HepG2 (cell line): Measurements from ENCODE around the gene UBE2I. TPM values are rescaled to one million over a fixed set of nuclear protein-coding genes. Genes with fewer than 3 reads are reported as not detected.

Source experiments
- ATRX ChIP-seq: sonication (generic); formaldehyde crosslinking; IDR thresholded peaks from 2 replicates; pipeline ENCODE4 v1.4.0; 2020; ENCODE audit warnings: missing genetic modification reagents, borderline replicate concordance
- GABPA ChIP-seq, 2 experiments: IDR thresholded peaks; 2 replicates each; pipeline ENCODE4 v1.6.1; 2011 to 2016; ENCODE audit warnings: low read depth in 2 of 2, low read length in 1 of 2, missing biosample characterization in 1 of 2, missing genetic modification characterization in 1 of 2
- GATAD2A ChIP-seq: IDR thresholded peaks from 2 replicates; pipeline ENCODE4 v1.6.1; 2016
- NBN ChIP-seq: fragments of 450-650 bp; conservative IDR thresholded peaks from 2 replicates; pipeline ENCODE4 v1.6.1; 2017
- PHF20 ChIP-seq: sonication (generic); formaldehyde crosslinking; IDR thresholded peaks from 2 replicates; pipeline ENCODE4 v1.5.0; 2020; ENCODE audit warnings: mild to moderate bottlenecking, missing genetic modification reagents
- RBAK ChIP-seq: sonication (generic); formaldehyde crosslinking; IDR thresholded peaks from 2 replicates; pipeline ENCODE4 v1.5.1; 2020; ENCODE audit warnings: mild to moderate bottlenecking, missing genetic modification reagents
- SAFB2 ChIP-seq: sonication (generic); formaldehyde crosslinking; IDR thresholded peaks from 2 replicates; pipeline ENCODE4 v1.5.1; 2020; ENCODE audit warnings: missing genetic modification reagents, low read depth, mild to moderate bottlenecking, borderline replicate concordance
- SMARCE1 ChIP-seq: fragments of 450-650 bp; IDR thresholded peaks from 2 replicates; pipeline ENCODE4 v1.6.1; 2017; ENCODE audit warnings: borderline replicate concordance
- YY1 ChIP-seq: IDR thresholded peaks from 2 replicates; pipeline ENCODE4 v1.6.1; 2011; ENCODE audit warnings: low read length, low read depth, moderate library complexity, mild to moderate bottlenecking; ENCODE audit not compliant: insufficient read depth, insufficient replicate concordance
- ZNF12 ChIP-seq: sonication (generic); formaldehyde crosslinking; IDR thresholded peaks from 2 replicates; pipeline ENCODE4 v1.5.0; 2020; ENCODE audit warnings: missing genetic modification reagents
- ZNF235 ChIP-seq: sonication (generic); formaldehyde crosslinking; IDR thresholded peaks from 2 replicates; pipeline ENCODE4 v1.8.1; 2023; ENCODE audit warnings: mild to moderate bottlenecking, missing genetic modification reagents, borderline replicate concordance
- ZNF263 ChIP-seq: sonication (generic); formaldehyde crosslinking; IDR thresholded peaks from 2 replicates; pipeline ENCODE4 v1.4.0; 2020; ENCODE audit warnings: missing genetic modification reagents
- ZNF788 ChIP-seq: sonication (generic); formaldehyde crosslinking; IDR thresholded peaks from 2 replicates; pipeline ENCODE4 v1.5.0; 2020; ENCODE audit warnings: mild to moderate bottlenecking, missing genetic modification reagents, borderline replicate concordance
- polyA plus RNA-seq, 8 experiments: library from polyadenylated mRNA; depleted of rRNA in 3 of 8; stranded (reverse) in 7 of 8; unstranded in 1 of 8; fragments of >200 nt; fragmentation: Illumina TruSeq in 4 of 8; extraction: Trizol in 4 of 8; gene quantifications; 2 replicates each; pipeline versions ENCODE4 v1.2.1 to v1.2.3, GENCODE V29; 2011 to 2016; ENCODE audit warnings: low read depth in 4 of 8, missing spikeins in 1 of 8, mixed read lengths in 1 of 8; ENCODE audit not compliant: insufficient read depth in 1 of 8
- total RNA-seq, 5 experiments: library from RNA; depleted of rRNA; stranded (reverse); fragments of >200 nt; fragmentation: Illumina TruSeq; extraction: Trizol; gene quantifications; 2 replicates each; pipeline ENCODE4 v1.2.3, GENCODE V29; 2016; ENCODE audit warnings: low read depth in 1 of 5
- TF ChIP-seq, protein P1 (sequence below): IDR thresholded peaks from 2 replicates; pipeline ENCODE4 v1.6.1; 2016; ENCODE audit warnings: mild to moderate bottlenecking
- TF ChIP-seq, protein P2 (sequence below): sonication (generic); formaldehyde crosslinking; IDR thresholded peaks from 2 replicates; pipeline ENCODE4 v1.5.0; 2020; ENCODE audit warnings: mild to moderate bottlenecking, missing genetic modification reagents, borderline replicate concordance
- TF ChIP-seq, protein P3 (sequence below): sonication (generic); formaldehyde crosslinking; IDR thresholded peaks from 2 replicates; pipeline ENCODE4 v1.8.0; 2023; ENCODE audit warnings: mild to moderate bottlenecking, missing genetic modification reagents
- TF ChIP-seq, protein P4 (sequence below): sonication (generic); formaldehyde crosslinking; IDR thresholded peaks from 2 replicates; pipeline ENCODE4 v1.4.0; 2020; ENCODE audit warnings: mild to moderate bottlenecking, missing genetic modification reagents
- TF ChIP-seq, protein P5 (sequence below): sonication (generic); formaldehyde crosslinking; IDR thresholded peaks from 2 replicates; pipeline ENCODE4 v1.4.0; 2020; ENCODE audit warnings: low read depth, missing genetic modification reagents

Gene UBE2I
- total and polyA plus RNA-seq, 2 of the 13 experiments (the other 11 are each of a cell fraction or from before 2014, with no cell fraction given), result 75.8 to 98.9 TPM

DNA sequence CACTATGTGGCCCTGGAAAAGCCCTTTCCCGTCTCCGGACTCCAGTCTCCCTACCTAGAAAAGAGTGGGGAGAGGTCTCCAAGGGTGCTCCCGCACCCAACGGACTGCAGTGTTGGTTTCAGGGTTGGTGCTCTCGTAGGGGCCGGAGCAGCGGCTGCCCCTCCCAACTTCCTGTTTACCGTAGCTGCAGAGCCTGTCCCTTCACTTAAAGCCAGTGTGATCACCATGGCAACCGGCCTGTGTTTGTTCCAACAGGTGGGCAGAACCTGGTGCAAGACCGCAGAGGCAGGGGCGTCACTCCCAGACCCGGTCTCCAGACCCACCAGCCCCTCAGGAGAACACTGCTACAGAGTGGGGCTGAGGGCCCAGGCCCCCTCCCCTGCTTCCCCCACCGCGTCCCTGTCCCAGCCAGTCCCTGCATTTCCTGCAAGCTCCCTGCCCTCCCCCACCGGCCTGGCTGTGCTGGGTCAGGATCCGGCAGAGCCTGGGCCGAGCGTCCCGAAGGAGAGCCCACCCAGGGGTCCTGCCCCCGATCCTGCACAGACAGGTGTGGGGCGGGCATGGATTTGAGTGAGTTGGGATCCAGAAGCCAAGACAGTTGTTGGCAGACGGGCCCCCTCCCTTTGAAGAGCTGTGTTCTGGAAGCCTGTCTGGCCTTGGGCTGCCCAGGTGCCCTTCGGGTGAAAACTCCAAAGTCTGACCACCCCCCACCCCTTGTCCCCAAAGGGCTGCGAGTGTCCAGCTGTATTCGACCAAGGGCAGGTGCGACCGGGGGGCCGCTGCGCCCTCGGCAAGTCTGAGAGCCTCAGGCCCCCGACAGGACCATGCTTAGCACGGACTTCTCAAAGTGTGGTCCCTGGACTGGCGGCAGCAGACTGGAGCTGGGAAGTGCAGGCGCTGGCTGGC lies 22.5 kb downstream of the UBE2I start (continued):
- TF ChIP-seq YY1, result peak; percentile 14
- TF ChIP-seq, protein P1, sequence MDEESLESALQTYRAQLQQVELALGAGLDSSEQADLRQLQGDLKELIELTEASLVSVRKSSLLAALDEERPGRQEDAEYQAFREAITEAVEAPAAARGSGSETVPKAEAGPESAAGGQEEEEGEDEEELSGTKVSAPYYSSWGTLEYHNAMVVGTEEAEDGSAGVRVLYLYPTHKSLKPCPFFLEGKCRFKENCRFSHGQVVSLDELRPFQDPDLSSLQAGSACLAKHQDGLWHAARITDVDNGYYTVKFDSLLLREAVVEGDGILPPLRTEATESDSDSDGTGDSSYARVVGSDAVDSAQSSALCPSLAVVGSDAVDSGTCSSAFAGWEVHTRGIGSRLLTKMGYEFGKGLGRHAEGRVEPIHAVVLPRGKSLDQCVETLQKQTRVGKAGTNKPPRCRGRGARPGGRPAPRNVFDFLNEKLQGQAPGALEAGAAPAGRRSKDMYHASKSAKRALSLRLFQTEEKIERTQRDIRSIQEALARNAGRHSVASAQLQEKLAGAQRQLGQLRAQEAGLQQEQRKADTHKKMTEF (CRISPR knock-in tag), result no peak
- no peak for TF ChIP-seq RBAK (CRISPR knock-in tag)
- TF ChIP-seq SAFB2, result peak; percentile 41; the same call in 1 of the 2 replicates
- peak; percentile 94 for TF ChIP-seq ZNF263 (CRISPR knock-in tag)
- peak; percentile 58; the same call in 1 of the 2 replicates for TF ChIP-seq ZNF12 (CRISPR knock-in tag)
- TF ChIP-seq, protein P2, sequence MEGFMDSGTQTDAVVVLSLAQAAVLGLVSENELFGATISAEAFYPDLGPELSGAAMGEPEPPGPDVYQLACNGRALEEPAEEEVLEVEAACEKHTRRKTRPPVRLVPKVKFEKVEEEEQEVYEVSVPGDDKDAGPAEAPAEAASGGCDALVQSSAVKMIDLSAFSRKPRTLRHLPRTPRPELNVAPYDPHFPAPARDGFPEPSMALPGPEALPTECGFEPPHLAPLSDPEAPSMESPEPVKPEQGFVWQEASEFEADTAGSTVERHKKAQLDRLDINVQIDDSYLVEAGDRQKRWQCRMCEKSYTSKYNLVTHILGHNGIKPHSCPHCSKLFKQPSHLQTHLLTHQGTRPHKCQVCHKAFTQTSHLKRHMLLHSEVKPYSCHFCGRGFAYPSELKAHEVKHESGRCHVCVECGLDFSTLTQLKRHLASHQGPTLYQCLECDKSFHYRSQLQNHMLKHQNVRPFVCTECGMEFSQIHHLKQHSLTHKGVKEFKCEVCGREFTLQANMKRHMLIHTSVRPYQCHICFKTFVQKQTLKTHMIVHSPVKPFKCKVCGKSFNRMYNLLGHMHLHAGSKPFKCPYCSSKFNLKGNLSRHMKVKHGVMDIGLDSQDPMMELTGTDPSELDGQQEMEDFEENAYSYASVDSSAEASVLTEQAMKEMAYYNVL, result no peak
- TF ChIP-seq ATRX (CRISPR knock-in tag), result no peak
- TF ChIP-seq, protein P3, sequence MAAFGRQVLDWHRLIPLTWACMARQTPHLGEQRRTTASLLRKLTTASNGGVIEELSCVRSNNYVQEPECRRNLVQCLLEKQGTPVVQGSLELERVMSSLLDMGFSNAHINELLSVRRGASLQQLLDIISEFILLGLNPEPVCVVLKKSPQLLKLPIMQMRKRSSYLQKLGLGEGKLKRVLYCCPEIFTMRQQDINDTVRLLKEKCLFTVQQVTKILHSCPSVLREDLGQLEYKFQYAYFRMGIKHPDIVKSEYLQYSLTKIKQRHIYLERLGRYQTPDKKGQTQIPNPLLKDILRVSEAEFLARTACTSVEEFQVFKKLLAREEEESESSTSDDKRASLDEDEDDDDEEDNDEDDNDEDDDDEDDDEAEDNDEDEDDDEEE, result peak; percentile 23; the same call in 1 of the 2 replicates
- TF ChIP-seq, protein P4, sequence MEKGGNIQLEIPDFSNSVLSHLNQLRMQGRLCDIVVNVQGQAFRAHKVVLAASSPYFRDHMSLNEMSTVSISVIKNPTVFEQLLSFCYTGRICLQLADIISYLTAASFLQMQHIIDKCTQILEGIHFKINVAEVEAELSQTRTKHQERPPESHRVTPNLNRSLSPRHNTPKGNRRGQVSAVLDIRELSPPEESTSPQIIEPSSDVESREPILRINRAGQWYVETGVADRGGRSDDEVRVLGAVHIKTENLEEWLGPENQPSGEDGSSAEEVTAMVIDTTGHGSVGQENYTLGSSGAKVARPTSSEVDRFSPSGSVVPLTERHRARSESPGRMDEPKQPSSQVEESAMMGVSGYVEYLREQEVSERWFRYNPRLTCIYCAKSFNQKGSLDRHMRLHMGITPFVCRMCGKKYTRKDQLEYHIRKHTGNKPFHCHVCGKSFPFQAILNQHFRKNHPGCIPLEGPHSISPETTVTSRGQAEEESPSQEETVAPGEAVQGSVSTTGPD (CRISPR knock-in tag), result no peak
- TF ChIP-seq PHF20, result peak; percentile 41; the same call in 1 of the 2 replicates
- no peak for TF ChIP-seq ZNF235 (CRISPR knock-in tag)
- TF ChIP-seq, protein P5, sequence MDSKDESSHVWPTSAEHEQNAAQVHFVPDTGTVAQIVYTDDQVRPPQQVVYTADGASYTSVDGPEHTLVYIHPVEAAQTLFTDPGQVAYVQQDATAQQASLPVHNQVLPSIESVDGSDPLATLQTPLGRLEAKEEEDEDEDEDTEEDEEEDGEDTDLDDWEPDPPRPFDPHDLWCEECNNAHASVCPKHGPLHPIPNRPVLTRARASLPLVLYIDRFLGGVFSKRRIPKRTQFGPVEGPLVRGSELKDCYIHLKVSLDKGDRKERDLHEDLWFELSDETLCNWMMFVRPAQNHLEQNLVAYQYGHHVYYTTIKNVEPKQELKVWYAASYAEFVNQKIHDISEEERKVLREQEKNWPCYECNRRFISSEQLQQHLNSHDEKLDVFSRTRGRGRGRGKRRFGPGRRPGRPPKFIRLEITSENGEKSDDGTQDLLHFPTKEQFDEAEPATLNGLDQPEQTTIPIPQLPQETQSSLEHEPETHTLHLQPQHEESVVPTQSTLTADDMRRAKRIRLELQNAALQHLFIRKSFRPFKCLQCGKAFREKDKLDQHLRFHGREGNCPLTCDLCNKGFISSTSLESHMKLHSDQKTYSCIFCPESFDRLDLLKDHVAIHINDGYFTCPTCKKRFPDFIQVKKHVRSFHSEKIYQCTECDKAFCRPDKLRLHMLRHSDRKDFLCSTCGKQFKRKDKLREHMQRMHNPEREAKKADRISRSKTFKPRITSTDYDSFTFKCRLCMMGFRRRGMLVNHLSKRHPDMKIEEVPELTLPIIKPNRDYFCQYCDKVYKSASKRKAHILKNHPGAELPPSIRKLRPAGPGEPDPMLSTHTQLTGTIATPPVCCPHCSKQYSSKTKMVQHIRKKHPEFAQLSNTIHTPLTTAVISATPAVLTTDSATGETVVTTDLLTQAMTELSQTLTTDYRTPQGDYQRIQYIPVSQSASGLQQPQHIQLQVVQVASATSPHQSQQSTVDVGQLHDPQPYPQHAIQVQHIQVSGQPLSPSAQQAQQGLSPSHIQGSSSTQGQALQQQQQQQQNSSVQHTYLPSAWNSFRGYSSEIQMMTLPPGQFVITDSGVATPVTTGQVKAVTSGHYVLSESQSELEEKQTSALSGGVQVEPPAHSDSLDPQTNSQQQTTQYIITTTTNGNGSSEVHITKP (CRISPR knock-in tag), result no peak
- no peak for TF ChIP-seq GATAD2A
- no peak for TF ChIP-seq SMARCE1
- peak; percentile 64; the same call in 1 of the 2 replicates for TF ChIP-seq ZNF788
- TF ChIP-seq GABPA (IDR thresholded peaks at IDR 0.05; ENCODE audit: low read depth, low read length), result peak; percentile 24; the same call in 1 of the 2 replicates
- TF ChIP-seq GABPA (CRISPR knock-in tag; IDR thresholded peaks at IDR 0.05; ENCODE audit: low read depth), result peak; percentile 83
- TF ChIP-seq NBN, result no peak
